ENCODE measurements around the gene WDR59.
"Not testable (repeated sequence)": the region's sequence is repeated elsewhere in the genome, so short reads cannot be mapped to it uniquely, and the experiment has no call there.

The WDR59 gene

DNA sequence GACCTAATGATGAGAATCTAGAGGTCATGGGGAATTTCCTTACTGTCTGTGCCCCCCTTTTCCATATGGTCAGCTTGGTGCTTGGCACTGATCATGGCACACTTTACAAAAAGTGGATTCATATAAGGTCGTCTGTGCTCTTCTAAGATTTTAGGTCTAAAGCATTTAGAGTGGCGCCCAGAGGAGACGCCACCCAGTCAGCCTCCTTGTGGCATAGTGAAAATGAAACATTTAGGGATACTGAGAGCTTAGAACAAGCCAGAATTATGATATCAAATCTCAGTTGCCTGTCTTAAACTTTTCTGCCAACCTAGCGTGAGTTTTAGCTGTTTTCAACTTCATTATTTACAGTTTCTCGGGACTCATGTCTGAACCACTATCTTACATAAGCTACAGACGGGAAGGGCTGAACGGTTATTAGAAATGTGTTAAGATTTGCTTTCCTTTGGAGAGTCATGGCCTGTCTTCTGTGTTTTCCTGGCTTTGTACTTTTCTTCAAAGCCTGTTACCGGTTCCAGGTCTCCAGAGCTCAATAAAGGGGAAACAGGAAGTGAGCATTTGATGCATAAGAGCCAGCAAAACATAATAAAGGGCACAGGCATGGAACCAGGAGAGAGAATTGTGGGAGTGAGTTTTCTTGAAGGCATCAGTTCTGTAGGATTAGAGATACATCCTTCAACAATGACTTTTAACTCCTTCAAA, 27.6 kb upstream of the WDR59 start:
- DNase-seq (ENCODE audit: low read depth in 2 of 3, low spot score in 1 of 3): no peak

DNA sequence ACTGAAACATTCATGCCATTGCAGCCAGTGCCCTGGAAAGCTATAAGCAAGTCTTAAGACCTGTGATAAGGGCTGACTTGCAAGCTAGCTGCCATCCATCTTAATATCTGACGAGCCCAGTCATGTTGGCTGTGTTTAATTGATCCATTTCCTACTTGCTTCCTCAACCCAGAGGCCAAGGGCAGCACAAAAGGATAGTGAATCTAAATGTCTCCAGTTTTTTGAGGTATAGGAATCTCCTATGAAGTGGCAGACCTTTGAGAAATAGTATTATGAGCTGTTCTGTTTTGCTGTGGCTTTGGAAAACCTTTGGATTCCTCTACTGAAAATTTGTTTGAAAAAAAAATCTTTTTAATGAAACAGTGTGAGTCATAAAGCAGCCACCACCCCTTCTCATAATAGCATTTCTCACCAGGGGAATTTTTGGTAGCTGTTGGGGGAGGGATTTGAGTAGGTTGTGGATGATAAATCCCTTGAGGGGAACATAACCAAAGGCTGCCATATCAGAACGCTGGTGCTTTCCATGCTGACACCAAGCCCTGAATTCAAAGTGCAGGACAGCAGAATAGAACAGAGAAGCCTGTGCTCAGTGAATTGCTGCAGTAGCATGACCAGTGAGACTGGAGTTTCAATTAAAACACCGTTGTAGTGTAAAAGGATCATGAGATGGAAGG, 26.8 kb upstream of the WDR59 start:
- DNase-seq (ENCODE audit: low read depth in 2 of 3, low spot score in 1 of 3): peak in 2 of 3 donors; percentile 34 to 59

DNA sequence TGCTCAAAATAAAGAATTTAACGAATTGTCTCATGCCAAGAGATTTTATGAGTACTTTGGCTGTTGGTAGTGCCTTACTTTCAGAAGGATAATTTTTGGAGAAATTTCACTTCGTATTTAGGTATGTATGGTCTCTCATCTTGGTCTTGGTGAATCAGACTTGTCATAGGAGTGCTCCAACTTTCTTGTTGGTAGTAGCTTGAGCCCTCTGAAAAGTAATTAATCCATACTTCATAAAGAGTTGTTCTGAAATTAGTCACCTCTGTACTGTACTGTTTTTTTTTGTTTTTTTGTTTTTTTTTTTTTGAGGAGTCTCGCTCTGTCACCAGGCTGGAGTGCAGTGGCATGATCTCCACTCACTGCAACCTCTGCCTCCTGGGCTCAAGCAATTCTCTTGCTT, 25.5 kb upstream of the WDR59 start:
- DNase-seq (ENCODE audit: low read depth in 2 of 3, low spot score in 1 of 3): no peak

DNA sequence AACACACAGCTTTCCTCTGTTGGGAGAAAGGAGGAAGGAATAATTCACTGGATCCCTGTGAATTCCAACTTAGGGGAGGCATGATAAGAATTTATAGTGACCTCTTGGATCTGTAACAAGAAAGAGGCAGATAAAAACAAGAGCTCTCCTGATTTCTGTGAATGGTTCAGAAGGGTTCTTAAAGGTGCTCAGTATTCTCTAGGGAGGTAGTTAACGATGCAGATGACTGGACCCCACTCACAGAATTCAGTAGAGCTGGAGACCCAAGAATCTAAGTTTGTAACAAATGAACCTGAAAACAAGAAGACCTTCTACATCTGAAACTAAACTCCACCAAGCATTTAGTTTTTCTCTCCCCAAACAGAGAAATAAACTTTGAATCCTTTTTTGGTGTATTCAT, 22.5 kb upstream of the WDR59 start:
- no peak for DNase-seq (ENCODE audit: low read depth in 2 of 3, low spot score in 1 of 3)

DNA sequence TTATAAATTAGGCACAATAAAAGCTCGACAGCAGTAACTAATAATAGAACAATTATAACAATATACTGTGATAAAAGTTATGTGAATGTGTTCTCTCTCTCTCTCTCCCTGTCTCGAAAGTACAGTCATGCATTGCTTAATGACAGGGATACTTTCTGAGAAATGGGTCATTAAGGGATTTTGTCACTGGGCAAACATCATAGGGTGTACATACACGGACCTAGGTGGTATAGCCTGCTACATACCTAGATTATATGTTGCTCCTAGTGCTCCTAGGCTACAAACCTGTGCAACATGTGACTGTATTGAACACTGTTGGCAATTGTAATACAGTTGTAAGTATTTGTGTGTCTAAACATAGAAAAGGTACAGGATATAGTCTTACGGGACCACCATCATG, 20.8 kb upstream of the WDR59 start:
- no peak for DNase-seq (ENCODE audit: low read depth in 2 of 3, low spot score in 1 of 3)

DNA sequence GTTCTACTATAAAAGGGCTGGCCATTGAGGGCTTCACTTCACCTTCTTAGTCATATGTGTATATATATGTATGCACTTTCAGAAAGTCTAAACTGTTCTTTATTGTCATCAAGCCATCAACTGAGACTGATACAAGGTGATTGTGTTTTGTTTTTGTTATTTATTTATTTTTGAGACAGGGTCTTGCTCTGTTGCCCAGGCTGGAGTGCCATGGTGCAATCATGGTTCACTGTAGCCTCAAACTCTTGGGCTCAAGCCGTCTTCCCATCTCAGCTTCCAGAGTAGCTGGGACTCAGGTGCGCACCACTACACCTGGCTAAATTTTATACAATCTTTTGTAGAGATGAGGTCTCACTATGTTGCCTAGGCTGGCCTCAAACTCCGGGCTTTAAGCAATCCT, 19.5 kb upstream of the WDR59 start:
- DNase-seq (ENCODE audit: low read depth in 2 of 3, low spot score in 1 of 3): no peak

DNA sequence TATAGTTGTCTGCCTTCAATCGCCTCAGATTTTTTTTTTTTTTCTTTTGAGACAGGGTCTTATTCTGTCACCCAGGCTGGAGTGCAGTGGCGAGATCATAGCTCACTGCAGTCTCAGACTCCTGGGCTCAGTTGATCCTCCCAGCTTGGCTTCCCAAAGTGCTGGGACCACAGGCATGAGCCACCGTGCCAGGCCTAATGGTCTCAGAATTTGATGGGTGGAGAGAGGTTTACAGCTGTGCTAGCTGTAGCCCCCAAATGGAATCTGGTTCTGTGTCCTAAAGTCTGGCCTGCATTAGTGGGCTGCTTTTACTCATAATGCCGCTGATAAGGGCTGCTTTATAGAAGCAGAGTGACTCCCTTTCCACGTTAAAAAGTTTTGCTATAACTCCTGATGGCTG, 19.0 kb upstream of the WDR59 start:
- DNase-seq (ENCODE audit: low read depth in 2 of 3, low spot score in 1 of 3): no peak

DNA sequence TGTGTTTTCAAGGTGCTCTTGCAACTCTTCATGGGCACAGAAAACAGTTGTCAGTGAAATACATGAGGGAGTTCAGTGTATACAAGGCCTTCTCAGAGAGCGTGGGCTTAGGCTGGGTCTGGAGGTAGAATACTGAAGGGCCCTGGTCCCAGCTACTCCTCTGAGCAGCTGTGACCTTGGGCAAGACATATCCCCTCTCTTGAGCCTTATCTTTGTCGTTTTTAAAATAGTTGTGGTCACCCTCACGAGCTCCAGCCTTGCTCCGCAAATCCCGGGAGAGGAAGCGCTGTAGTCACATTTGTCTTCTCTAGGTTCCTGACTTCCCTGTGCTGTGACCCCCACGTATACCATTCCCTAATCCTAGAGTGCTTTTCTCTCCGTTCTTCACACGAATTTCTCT, 17.6 kb upstream of the WDR59 start:
- no peak for DNase-seq (ENCODE audit: low read depth in 2 of 3, low spot score in 1 of 3)

DNA sequence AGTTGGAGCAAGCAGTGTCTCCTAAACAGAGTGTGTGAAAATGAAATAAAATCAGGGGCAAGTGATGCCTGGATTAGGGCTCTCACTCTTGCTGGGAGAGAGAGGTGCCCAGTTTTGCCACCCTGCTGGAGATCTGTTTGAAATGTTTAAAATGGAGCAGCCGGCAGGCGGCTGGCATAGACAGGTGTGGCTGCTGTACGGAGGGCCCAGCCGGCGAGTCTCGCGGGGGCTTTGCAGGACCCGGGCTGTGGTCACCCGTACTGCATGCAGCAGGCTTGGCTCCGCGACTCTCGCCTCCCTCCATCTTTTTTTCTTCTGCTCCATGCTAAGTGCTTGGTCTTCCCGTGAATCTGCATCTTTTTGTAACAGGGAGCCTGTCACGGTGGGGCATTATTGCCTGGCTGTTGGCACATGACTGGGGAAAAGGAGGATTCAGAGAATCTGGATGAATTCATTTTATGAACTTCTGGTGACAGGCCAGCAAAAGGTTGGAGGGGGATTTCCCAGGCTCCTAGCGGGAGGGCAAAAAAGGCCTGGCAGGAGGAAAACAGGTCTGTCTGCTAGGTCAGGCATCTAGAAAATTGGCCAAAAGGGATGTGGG, 15.7 kb upstream of the WDR59 start:
- DNase-seq (ENCODE audit: low read depth in 2 of 3, low spot score in 1 of 3): no peak

DNA sequence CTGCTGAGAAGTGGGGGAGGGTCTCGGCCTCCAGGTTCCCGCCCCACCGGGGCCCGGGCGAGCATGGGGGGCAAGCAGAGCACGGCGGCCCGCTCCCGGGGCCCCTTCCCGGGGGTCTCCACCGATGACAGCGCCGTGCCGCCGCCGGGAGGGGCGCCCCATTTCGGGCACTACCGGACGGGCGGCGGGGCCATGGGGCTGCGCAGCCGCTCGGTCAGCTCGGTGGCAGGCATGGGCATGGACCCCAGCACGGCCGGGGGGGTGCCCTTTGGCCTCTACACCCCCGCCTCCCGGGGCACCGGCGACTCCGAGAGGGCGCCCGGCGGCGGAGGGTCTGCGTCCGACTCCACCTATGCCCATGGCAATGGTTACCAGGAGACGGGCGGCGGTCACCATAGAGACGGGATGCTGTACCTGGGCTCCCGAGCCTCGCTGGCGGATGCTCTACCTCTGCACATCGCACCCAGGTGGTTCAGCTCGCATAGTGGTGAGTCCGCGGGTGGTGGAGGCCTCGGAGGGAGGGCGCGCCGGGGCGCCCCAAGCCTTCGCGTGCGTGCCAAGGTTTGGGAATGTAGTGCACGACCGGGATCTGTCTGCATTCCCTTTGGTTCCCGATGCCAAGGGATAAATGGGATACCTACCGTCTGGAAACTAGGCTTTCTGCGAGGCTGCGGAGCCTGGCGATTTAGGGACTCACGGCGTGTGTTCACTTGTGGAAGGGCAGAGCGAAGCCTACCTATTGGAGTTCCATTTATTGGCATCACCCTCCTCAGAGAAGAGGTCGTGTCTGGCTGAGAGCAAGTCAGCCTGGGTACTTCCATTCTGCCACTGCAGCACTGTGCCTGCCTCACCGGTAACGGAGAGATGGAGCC, 14.9 kb upstream of the WDR59 start:
- DNase-seq (ENCODE audit: low read depth in 2 of 3, low spot score in 1 of 3): peak in 2 of 3 donors; percentile 33 to 51

DNA sequence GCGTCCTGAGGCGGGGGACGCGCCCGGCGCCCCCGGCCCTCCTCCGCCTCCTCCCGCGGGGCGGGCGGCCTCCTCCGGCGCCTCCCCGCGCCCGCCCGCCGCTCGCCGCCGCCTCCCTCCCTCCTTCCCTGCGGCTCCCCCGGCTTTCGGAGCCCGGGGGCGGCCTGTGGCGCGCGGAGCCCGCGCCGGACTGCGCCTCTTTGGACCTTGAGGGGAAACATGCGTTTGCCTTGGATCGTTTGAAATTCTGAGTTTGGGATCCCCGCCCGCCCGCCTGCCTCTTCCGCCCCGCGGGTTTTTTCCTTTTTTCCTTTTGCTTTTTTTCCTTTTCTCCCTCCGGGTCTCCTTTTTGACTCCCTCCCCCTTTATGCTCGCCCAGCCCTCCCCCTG, 14.3 kb upstream of the WDR59 start:
- no peak for DNase-seq (ENCODE audit: low read depth in 2 of 3, low spot score in 1 of 3)

DNA sequence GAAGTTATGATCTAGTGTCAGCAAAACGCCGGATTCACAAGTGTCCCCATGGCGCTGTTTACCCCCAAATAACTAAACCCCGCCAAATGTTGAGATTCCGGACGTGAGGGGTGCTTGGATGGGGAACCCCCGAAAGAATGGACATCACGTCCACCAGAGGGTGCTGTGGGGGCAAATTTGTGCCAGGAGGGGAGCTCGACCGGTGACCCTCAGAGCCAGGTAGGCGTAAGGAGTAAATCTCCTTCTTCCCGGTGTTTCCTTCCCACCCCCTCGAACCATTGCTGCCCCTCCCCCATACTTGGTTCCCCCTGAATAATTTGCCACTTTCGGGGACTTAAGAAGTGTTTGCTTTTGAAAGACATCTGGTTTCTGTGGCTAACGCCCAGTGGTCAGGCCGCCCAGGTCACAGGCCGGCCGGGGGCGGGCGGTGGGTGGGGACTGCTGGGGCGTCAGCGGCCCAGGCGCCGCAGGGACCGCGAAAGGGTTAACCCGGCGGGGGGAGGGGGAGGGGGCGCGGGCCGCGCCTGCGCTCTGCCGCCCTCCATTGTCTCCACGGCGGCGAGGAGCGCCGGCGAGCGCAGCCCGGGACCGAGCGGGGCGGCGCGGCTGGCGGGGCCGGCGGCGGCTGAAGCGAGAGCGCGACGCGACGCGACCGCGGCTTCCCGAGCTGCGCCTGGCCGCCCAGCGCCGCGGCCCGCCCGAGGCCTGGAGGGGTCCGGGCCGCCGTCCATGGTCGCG, 13.7 kb upstream of the WDR59 start, which contains the start of gene ZNRF1:
Gene ZNRF1 (plus strand): TSS at position 544 of the 738 bp plus-strand sequence. CDS start 648 bp downstream, outside the sequence.
- peak; percentile 71 to 83 (median 79) for DNase-seq (ENCODE audit: low read depth in 2 of 3, low spot score in 1 of 3)

DNA sequence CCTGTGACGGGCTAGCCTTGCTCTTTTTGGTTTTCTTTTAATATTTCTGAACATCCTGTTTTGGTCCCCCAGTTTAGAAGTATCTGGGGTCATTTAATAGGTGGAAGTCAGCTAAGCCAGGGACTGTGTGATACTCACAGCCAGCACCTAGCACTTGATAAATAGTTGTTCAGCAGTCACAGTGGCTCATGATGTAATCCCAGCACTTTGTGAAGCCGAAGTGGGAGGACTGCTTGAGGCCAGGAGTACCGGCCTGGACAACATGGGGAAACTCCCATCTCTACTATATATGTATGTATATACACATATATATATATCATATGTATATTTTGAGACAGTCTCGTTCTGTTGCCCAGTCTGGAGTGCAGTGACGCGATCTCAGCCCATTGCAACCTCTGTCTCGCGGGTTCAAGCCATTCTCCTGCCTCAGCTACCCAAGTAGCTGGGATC, 12.1 kb upstream of the WDR59 start:
- DNase-seq (ENCODE audit: low read depth in 2 of 3, low spot score in 1 of 3): no peak

DNA sequence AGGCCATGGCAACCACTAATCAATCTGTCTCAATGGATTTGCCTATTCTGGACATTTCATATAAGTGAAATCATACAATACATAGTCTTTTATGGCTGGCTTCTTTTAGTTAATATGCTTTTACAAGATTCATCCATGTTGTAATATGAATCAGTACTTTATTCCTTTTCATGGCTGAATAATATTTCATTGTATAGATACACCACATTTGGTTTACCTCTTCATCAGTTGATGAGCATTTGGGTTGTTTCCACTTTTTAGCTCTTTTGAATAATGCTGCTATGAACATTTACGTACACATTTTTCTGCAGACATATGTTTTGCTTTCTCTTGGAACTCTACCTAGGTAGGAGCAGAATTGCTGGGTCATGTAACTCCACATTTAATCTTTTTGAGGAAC, 11.1 kb upstream of the WDR59 start:
- DNase-seq (ENCODE audit: low read depth in 2 of 3, low spot score in 1 of 3): no peak

DNA sequence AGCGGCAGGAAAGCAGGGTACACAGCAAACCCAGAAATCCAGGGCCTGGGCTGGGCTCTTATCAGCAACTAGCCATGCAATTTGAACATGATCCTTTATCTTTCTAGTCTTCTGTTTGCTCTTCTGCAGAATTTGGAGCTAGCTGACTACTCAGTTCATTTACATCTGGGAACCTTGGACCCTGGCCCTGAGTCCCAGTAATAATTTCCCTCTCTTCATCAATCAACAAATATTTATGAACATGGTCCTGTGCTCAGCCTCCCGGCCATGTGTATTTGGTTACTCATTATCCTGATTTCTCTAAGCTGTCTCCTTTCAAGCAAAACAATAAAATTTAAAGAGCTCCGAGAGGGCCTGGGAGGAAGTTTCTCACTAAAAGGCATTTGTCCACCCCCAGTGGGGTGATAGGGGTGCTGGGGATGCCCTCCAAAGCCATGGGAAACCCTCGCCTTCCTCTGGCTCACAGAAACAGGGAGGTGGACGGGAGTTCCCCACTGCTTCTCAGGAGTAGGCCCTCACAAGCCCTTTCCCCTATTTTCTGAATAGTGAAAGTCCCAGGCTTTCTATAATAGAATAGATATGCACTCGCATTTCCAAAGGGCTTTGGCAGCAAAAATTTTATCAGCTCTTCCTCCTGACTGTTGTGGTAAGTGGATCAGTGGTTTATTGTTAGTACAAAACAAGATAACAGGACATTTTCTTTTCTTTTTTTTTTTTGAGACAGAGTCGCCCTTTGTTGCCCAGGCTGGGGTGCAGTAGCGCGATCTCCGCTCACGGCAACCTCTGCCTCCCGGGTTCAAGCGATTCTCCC, 6.9 kb upstream of the WDR59 start:
- no peak for DNase-seq (ENCODE audit: low read depth in 2 of 3, low spot score in 1 of 3)

DNA sequence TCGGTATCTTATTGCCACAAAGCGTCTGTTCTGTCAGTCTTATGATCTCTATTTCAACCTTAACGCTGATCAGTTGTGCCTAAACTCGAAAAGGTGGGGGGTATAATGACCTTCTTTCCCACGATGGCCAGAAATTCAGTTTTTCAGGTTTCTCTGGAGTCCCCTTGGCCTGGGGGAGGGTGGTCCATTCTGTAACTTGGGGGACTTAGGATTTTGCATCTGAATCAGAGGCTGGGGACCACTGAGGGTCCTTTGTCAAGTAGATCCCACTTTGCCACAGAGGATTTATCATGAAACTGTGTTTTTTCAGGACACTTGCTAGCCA, 6.3 kb upstream of the WDR59 start:
- no peak for DNase-seq (ENCODE audit: low read depth in 2 of 3, low spot score in 1 of 3)

DNA sequence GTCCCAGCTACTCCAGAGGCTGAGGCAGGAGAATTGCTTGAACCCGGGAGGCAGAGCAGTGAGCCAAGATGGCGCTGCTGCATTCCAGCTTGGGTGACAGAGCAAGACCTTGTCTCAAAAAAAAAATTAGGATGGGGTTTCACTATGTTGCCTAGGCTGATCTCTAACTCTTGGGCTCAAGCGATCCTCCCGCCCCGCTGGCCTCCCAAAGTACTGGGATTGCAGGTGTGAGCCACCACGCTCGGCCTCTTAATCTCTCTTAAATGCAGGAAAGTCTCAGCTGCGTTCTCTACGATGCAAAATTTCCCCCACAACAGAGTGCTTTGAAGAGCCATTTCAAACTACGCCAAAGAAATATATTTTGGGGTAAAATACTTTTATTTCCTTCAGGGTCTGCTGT, 5.9 kb upstream of the WDR59 start:
- no peak for DNase-seq (ENCODE audit: low read depth in 2 of 3, low spot score in 1 of 3)

DNA sequence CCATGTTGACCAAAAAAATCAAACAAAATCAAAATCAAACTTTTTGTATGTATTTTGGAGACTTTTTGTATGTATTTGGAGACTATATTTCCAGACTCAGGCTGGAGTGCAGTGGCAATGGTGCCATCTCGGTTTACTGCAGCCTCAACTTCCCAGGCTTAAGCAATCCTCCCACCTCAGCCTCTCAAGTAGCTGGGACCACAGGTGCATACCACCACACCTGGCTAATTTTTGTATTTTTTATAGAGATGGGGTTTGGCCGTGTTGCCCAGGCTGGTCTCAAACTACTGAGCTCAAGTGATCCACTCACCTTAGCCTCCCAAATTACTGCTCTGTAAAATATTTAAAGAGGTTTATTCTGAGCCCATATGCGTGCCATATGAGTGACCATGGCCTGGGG, 4.9 kb upstream of the WDR59 start:
- DNase-seq (ENCODE audit: low read depth in 2 of 3, low spot score in 1 of 3): not testable (repeated sequence)

DNA sequence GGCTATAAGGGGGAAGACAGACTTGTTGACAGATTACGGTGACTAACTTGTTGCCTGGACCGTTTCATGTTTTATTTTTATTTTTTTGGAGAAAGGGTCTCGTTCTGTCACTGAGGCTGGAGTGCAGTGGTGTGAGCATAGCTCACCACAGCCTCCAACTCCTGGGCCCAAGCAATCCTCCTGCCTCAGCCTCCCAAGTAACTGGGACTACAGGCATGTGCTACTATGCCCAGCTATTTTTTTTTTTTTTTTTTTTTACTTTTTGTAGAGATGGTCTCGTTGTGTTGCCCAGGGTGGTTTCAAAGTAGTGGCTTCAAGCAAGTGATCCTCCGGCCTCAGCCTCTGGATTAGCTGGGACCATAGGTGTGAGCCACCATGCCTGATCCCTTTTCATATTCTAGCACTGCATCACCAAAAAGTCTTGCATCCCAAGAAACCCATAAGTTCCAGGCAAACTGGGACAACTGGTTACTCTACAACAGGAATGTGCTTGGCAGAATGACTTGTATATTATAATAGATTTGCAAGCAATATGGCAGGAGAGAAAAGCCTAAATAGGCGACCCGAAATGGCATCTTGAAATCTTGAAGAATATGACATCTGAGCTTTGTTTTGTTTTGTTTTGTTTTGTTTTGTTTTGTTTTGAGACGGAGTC, 2.2 kb upstream of the WDR59 start:
- no peak for DNase-seq (ENCODE audit: low read depth in 2 of 3, low spot score in 1 of 3)

DNA sequence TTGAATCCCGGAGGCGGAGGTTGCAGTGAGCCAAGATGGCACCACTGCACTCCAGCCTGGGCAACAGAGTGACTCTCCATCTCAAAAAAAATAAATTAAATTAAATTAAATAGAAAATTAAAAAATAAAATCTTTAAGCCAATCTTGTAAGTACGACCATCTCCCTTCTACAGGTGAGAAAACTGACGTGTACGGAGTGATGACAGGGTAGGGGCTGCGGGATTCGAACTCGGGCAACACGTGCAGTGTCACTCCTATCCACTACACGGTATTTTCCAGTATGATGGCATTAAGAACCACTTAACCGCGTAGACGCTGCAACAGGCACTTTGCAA, 762 bp downstream of the WDR59 start:
- no peak for DNase-seq (ENCODE audit: low read depth in 2 of 3, low spot score in 1 of 3)

All from stimulated activated CD4-positive, alpha-beta T cell treated with anti-CD3 and anti-CD28 coated beads, Interleukin-12 subunit alpha, Interleukin-12 subunit beta, amount 100 ng/mL, for 48 hours (primary cell).